K562 (cell line): ENCODE measurements around the gene MSI1. TPM values are rescaled to one million over a fixed set of nuclear protein-coding genes. Genes with fewer than 3 reads are reported as not detected.

ENCODE experiments used
- AFF4 ChIP-seq: sonication (generic); formaldehyde crosslinking; IDR thresholded peaks from 2 replicates; pipeline ENCODE4 v1.8.0; 2023; ENCODE audit warnings: mild to moderate bottlenecking, missing genetic modification reagents
- FOXA3 ChIP-seq, 2 experiments: fragments of 450-650 bp in 1 of 2; sonication (generic) in 1 of 2; formaldehyde crosslinking; IDR thresholded peaks in 1 of 2; conservative IDR thresholded peaks in 1 of 2; 2 replicates each; pipeline versions ENCODE4 v1.4.0 to v1.8.0; 2020 to 2022; ENCODE audit warnings: mild to moderate bottlenecking in 2 of 2, missing genetic modification reagents in 1 of 2
- MBD1 ChIP-seq: fragments of 250-450 bp; sonication (Bioruptor Pico); IDR thresholded peaks from 2 replicates; pipeline ENCODE4 v1.8.0; 2022; ENCODE audit warnings: inconsistent platforms
- MCM7 ChIP-seq, 2 experiments: fragments of 450-650 bp; IDR thresholded peaks; 2 replicates each; pipeline ENCODE4 v1.6.1; 2016 to 2018
- NCOR1 ChIP-seq: fragments of 450-650 bp; IDR thresholded peaks from 2 replicates; pipeline ENCODE4 v1.6.1; 2016; ENCODE audit warnings: mild to moderate bottlenecking, moderate library complexity
- NFATC3 ChIP-seq: fragments of 450-650 bp; IDR thresholded peaks from 2 replicates; pipeline ENCODE4 v1.6.1; 2017; ENCODE audit warnings: mild to moderate bottlenecking
- PCBP2 ChIP-seq: fragments of 200-400 bp; formaldehyde crosslinking; IDR thresholded peaks from 2 replicates; pipeline ENCODE4 v1.6.1; 2018; ENCODE audit warnings: low read length, low read depth, mild to moderate bottlenecking, moderate library complexity; ENCODE audit not compliant: poor library complexity, severe bottlenecking
- SRF ChIP-seq, 2 experiments: fragments of 250-450, 450-650 bp in 1 of 2; sonication (Bioruptor Pico) in 1 of 2; sonication (generic) in 1 of 2; formaldehyde crosslinking; IDR thresholded peaks; 2 replicates each; pipeline versions ENCODE4 v1.5.0 to v1.5.1; 2020 to 2022; ENCODE audit warnings: mild to moderate bottlenecking in 1 of 2, missing genetic modification reagents in 1 of 2
- STAT5A ChIP-seq: IDR thresholded peaks from 2 replicates; pipeline ENCODE4 v1.6.1; 2012; ENCODE audit warnings: low read length, inconsistent platforms, borderline replicate concordance
- TAF9B ChIP-seq: fragments of 450-650 bp; IDR thresholded peaks from 2 replicates; pipeline ENCODE4 v1.6.1; 2018; ENCODE audit warnings: mild to moderate bottlenecking; ENCODE audit not compliant: partially characterized antibody
- TEAD4 ChIP-seq, 2 experiments: sonication (generic) in 1 of 2; formaldehyde crosslinking in 1 of 2; IDR thresholded peaks; 2 replicates each; pipeline versions ENCODE4 v1.6.1 to v1.8.0; 2012 to 2022; ENCODE audit warnings: borderline replicate concordance in 1 of 2, inconsistent platforms in 1 of 2, low read length in 1 of 2, mild to moderate bottlenecking in 1 of 2, missing genetic modification reagents in 1 of 2
- XRCC5 ChIP-seq: fragments of 200-400 bp; formaldehyde crosslinking; IDR thresholded peaks from 2 replicates; pipeline ENCODE4 v1.6.1; 2017; ENCODE audit warnings: low read depth, mild to moderate bottlenecking, low read length
- ZBED1 ChIP-seq: IDR thresholded peaks from 2 replicates; pipeline ENCODE4 v1.6.1; 2014
- ZNF274 ChIP-seq: IDR thresholded peaks from 2 replicates; pipeline ENCODE4 v1.6.1; 2011; ENCODE audit warnings: low read depth, mild to moderate bottlenecking, low read length, moderate library complexity, borderline replicate concordance
- ZNF79 ChIP-seq: fragments of 250-450 bp; sonication (Bioruptor Pico); IDR thresholded peaks from 2 replicates; pipeline ENCODE4 v1.4.0; 2020; ENCODE audit warnings: low read depth, mild to moderate bottlenecking, moderate library complexity
- polyA plus RNA-seq, 8 experiments: library from polyadenylated mRNA; depleted of rRNA in 4 of 8; stranded (reverse) in 5 of 8; unstranded in 3 of 8; fragments of >200 nt; fragmentation: Nextera tagmentation in 2 of 8; fragmentation: Illumina TruSeq in 1 of 8; extraction: Ambion mirVana in 2 of 8; extraction: Trizol in 1 of 8; gene quantifications; 2 replicates each; pipeline versions ENCODE4 v1.2.1 to v1.2.3, GENCODE V29; 2011 to 2014; ENCODE audit warnings: inconsistent platforms in 1 of 8, missing spikeins in 1 of 8
- total RNA-seq, 7 experiments: library from RNA; depleted of rRNA in 6 of 7; stranded (reverse); fragments of >200 nt in 6 of 7; fragmentation: Illumina TruSeq in 2 of 7; extraction: Trizol in 2 of 7; gene quantifications; 2 replicates each; pipeline versions ENCODE4 v1.2.1 to v1.2.3, GENCODE V29; 2011 to 2021; ENCODE audit warnings: low replicate concordance in 1 of 7
- TF ChIP-seq, protein P1 (sequence below): sonication (generic); formaldehyde crosslinking; IDR thresholded peaks from 2 replicates; pipeline ENCODE4 v1.8.1; 2023; ENCODE audit warnings: mild to moderate bottlenecking, missing genetic modification reagents, moderate library complexity
- TF ChIP-seq, protein P2 (sequence below), 3 experiments: fragments of 200-800 bp in 1 of 3; sonication (Bioruptor generic) in 1 of 3; sonication (generic) in 1 of 3; formaldehyde crosslinking in 1 of 3; IDR thresholded peaks; 2 replicates each; pipeline versions ENCODE4 v1.6.1 to v1.8.0; 2016 to 2022; ENCODE audit warnings: mild to moderate bottlenecking in 2 of 3, missing compliant biosample characterization in 2 of 3, missing genetic modification characterization in 2 of 3, missing genetic modification reagents in 1 of 3

MSI1 gene
- total and polyA plus RNA-seq, 9 of the 15 experiments (the other 6 are each of a cell fraction or from before 2014, with no cell fraction given) = 0.16 TPM; not detected in 8

DNA sequence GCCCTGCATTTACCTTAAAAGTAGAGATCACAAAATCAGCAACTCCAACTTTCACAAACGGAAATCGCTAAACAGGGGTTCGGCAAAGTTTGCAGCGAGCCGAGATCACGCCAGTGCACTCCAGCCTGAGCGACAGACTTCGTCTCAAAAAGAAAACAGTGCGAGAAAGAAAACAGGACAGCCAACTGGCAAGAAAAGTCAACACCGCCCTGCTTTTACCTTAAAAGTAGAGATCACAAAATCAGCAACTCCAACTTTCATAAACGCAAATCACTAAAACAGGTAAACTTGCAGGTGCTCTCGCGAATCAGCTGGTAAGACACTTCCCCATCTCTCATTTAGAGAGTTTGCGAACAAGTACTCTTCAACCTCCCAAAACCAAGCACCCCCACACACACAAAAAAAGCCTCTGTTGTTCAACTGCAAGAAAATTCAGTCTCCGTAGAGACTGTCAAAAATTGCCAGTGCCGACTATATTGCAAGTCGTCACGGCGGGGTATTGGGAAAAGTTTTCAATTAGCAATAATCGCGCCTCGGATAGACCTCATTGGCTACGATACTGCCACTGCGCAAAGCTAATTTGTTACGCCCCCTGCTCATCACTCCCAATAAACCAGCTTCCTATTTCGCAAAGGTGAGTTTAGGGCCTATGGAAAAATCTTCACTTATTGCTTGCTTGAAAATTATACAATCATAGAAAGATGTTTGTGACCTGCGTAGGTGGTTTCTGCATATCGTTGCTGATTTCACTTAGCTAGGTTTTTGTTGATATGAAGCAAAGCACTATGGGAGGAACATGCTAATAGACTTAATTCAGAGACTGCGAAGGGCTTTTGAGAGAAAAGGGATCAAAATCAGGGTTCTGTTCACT is 76.1 kb downstream of the MSI1 start, which contains the start of gene RNU4-1 (continued):
- TF ChIP-seq, protein P1, sequence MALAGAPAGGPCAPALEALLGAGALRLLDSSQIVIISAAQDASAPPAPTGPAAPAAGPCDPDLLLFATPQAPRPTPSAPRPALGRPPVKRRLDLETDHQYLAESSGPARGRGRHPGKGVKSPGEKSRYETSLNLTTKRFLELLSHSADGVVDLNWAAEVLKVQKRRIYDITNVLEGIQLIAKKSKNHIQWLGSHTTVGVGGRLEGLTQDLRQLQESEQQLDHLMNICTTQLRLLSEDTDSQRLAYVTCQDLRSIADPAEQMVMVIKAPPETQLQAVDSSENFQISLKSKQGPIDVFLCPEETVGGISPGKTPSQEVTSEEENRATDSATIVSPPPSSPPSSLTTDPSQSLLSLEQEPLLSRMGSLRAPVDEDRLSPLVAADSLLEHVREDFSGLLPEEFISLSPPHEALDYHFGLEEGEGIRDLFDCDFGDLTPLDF = peak; percentile 40; the same call in 1 of the 2 replicates
- TF ChIP-seq MCM7 (IDR thresholded peaks at IDR 0.05) = no peak
- no peak for TF ChIP-seq XRCC5
- TF ChIP-seq TAF9B = peak; percentile 93
- peak; percentile 98 for TF ChIP-seq ZBED1
- 0 out of 2 replicates have a peak, but pooled peaks have one; percentile 43 for TF ChIP-seq ZNF274
- peak; percentile 71 for TF ChIP-seq STAT5A
- TF ChIP-seq NFATC3 = no peak; the same call in 1 of the 2 replicates
- peak; percentile 41 for TF ChIP-seq PCBP2
- TF ChIP-seq NCOR1 = peak; percentile 94
- TF ChIP-seq FOXA3 (CRISPR knock-in tag; conservative IDR thresholded peaks at IDR 0.05 in 1 of 2, IDR thresholded peaks at IDR 0.05 in 1 of 2) = peak in 1 of 2 experiments; percentile 75; a peak in 2 of 4 replicates
- peak in 1 of 2 experiments; percentile 81; a peak in 2 of 4 replicates for TF ChIP-seq SRF (CRISPR knock-in tag; IDR thresholded peaks at IDR 0.05)
- no peak for TF ChIP-seq MBD1 (CRISPR knock-in tag)
- TF ChIP-seq ZNF79 (CRISPR knock-in tag) = no peak
- TF ChIP-seq, protein P2, sequence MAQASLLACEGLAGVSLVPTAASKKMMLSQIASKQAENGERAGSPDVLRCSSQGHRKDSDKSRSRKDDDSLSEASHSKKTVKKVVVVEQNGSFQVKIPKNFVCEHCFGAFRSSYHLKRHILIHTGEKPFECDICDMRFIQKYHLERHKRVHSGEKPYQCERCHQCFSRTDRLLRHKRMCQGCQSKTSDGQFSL (CRISPR knock-in tag; IDR thresholded peaks at IDR 0.05) = peak; percentile 86
- TF ChIP-seq, protein P2 (tag; IDR thresholded peaks at IDR 0.05) = peak in 1 of 2 experiments; percentile 78; a peak in 2 of 4 replicates
- peak; percentile 93 for TF ChIP-seq TEAD4 (IDR thresholded peaks at IDR 0.05; ENCODE audit: low read length)
- no peak for TF ChIP-seq TEAD4 (CRISPR knock-in tag; IDR thresholded peaks at IDR 0.05; ENCODE audit: borderline replicate concordance)
- TF ChIP-seq AFF4 (CRISPR knock-in tag) = peak; percentile 95; the same call in 1 of the 2 replicates
